SH-SY5Y (cell line): ENCODE results near the gene PPME1.

ENCODE experiments used
- GATA2 ChIP-seq: IDR thresholded peaks from 2 replicates; pipeline ENCODE4 v1.6.1; 2011; ENCODE audit warnings: mild to moderate bottlenecking, low read depth, low read length
- GATA3 ChIP-seq: IDR thresholded peaks from 2 replicates; pipeline ENCODE4 v1.6.1; 2011; ENCODE audit warnings: low read depth, mild to moderate bottlenecking, low read length, moderate library complexity

The PPME1 gene

GRCh38 chr11:74170694-74171629, at the start of gene PPME1, which contains the start of gene C2CD3:
TSS of gene PPME1 (plus strand) at chr11:74171289. CDS start at chr11:74171422, 133 bp downstream.
TSS of gene C2CD3 (minus strand) at chr11:74171002. CDS start at chr11:74170792, 210 bp downstream.
- no peak; the same call in 1 of the 2 replicates for TF ChIP-seq GATA2
- no peak for TF ChIP-seq GATA3

GRCh38 chr11:74121804-74122203, 49.3 kb upstream of the PPME1 start:
- TF ChIP-seq GATA3 (no peak), GATA2 (no peak)

- TF ChIP-seq GATA2 (no peak), GATA3 (no peak)
These were observed 48.1 kb upstream of the PPME1 start for GRCh38 chr11:74123008-74123448.

GRCh38 chr11:74132833-74133232, 38.3 kb upstream of the PPME1 start:
- TF ChIP-seq GATA2: no peak
- no peak for TF ChIP-seq GATA3

- TF ChIP-seq GATA3 (no peak), GATA2 (no peak)
These were observed 37.7 kb upstream of the PPME1 start for GRCh38 chr11:74133436-74133835.

GRCh38 chr11:74134661-74135060, 36.4 kb upstream of the PPME1 start:
- TF ChIP-seq GATA3: no peak
- TF ChIP-seq GATA2: no peak

GRCh38 chr11:74135127-74135840, 35.8 kb upstream of the PPME1 start:
- TF ChIP-seq GATA3: no peak

GRCh38 chr11:74138021-74138420, 33.1 kb upstream of the PPME1 start:
- TF ChIP-seq GATA2 (no peak), GATA3 (no peak)

GRCh38 chr11:74138572-74138971, 32.5 kb upstream of the PPME1 start:
- TF ChIP-seq GATA3 (no peak), GATA2 (no peak)

GRCh38 chr11:74139151-74139918, 31.8 kb upstream of the PPME1 start:
- TF ChIP-seq GATA3 (no peak), GATA2 (no peak)

GRCh38 chr11:74141241-74141695, 29.8 kb upstream of the PPME1 start:
- TF ChIP-seq GATA2 (no peak), GATA3 (no peak)

- no peak for TF ChIP-seq GATA3
- no peak for TF ChIP-seq GATA2
These were observed 29.2 kb upstream of the PPME1 start for GRCh38 chr11:74141908-74142307.

GRCh38 chr11:74142624-74143023, 28.5 kb upstream of the PPME1 start:
- TF ChIP-seq GATA2 (no peak), GATA3 (no peak)

- TF ChIP-seq GATA2 (no peak), GATA3 (no peak)
These were observed 26.5 kb upstream of the PPME1 start for GRCh38 chr11:74144592-74144991.
